NB4 (cell line): ENCODE data around the gene DOK3.

ENCODE experiments used
- CTCF ChIP-seq: IDR thresholded peaks from one replicate; pipeline ENCODE4 v1.5.1; 2012; ENCODE audit warnings: low read depth, low read length
- MAX ChIP-seq: IDR thresholded peaks from 2 replicates; pipeline ENCODE4 v1.6.1; 2011; ENCODE audit warnings: low read depth, low read length
- POLR2A ChIP-seq: IDR thresholded peaks from 2 replicates; pipeline ENCODE4 v1.6.1; 2011; ENCODE audit warnings: mild to moderate bottlenecking; ENCODE audit not compliant: insufficient read length; ENCODE audit errors: extremely low read depth

GRCh38 chr5:177471610-177472356 lies 37.8 kb downstream of the DOK3 start:
- TF ChIP-seq CTCF = no peak
- no peak for TF ChIP-seq MAX
- no peak for TF ChIP-seq POLR2A
